Right cardiac atrium (tissue), 5 donors: ENCODE measurements around the gene DNAH8. TPM values are rescaled to one million over a fixed set of nuclear protein-coding genes. Genes with fewer than 3 reads are reported as not detected.

Experiments used
- ATAC-seq, 2 donors: fragments of 200-7000 bp; cut with Tn5 transposase; one replicate each; pipeline versions ENCODE4 v1.8.0 to v1.9.1; 2020; ENCODE audit warnings: moderate library complexity in 2 of 2, mild to moderate bottlenecking in 1 of 2
- DNase-seq, 3 donors: peaks; one replicate each; pipeline ENCODE4 v3.0.0-alpha.2; 2020
- H3K27ac ChIP-seq: one replicate; pipeline ENCODE4 v1.5.1; 2013; ENCODE audit warnings: mild to moderate bottlenecking, low read length, control low read depth, moderate library complexity
- H3K27me3 ChIP-seq: one replicate; pipeline ENCODE4 v1.6.1; 2013; ENCODE audit not compliant: control insufficient read depth, insufficient read depth
- H3K4me1 ChIP-seq: one replicate; pipeline ENCODE4 v1.6.1; 2013; ENCODE audit warnings: low read length; ENCODE audit not compliant: control insufficient read depth, insufficient read depth
- H3K4me3 ChIP-seq: one replicate; pipeline ENCODE4 v1.5.1; 2013; ENCODE audit warnings: low read length, control low read depth
- H3K9me3 ChIP-seq: one replicate; pipeline ENCODE4 v1.6.1; 2013; ENCODE audit warnings: low read length; ENCODE audit not compliant: control insufficient read depth
- WGBS: extraction: QIAGEN DNeasy Blood & Tissue Kit; methylation state at CpG from one replicate; pipeline ENCODE4 v1.1.7; 2013; 5-methylcytosine and 5-hydroxymethylcytosine counted together
- intact Hi-C, 4 donors: fragments of 100-400 bp; cut with DNase I; formaldehyde crosslinking; loops; one replicate each; pipeline versions ENCODE4 v1.11.0 to v1.14.0; 2022 to 2023
- polyA plus RNA-seq: library from polyadenylated mRNA; stranded (reverse); fragments of 200-250 nt; gene quantifications from one replicate; pipeline ENCODE4 v1.2.3, GENCODE V29; 2013
- total RNA-seq, 4 donors: library from RNA; stranded (reverse); fragmentation: NEBNext Ultra II Directional; extraction: Animal tissue kit (Norgen Biotek cat#: 25700); gene quantifications; one replicate each; pipeline ENCODE4 v1.2.1, GENCODE V29; 2021
- donor health status: healthy with polysubstance abuse.
- donor health status: DM: no; HTN: yes; CAD: no.
- donor health status: DM: no; HTN: no; CAD: no.
- donor health status: DM: no; HTN: yes; CAD: no; lungs with severe emphysema.
- donor health status: DM: yes; HTN: yes; CAD: no.

Gene DNAH8
- total and polyA plus RNA-seq, 5 donors = not detected

- no peaks in the 10 kb centered on the region for H3K4me1 ChIP-seq
- no peaks in the 10 kb centered on the region for H3K9me3 ChIP-seq
- no peak for DNase-seq
- intact Hi-C loops = no loop called here
- 70% methylated on average over 5 of the region's 5 CpGs for whole genome bisulfite sequencing
- no peak overlapping the region for H3K27ac ChIP-seq
- ATAC-seq = no peak
- H3K27me3 ChIP-seq = peaks cover 3% of the 10 kb centered on the region
- no peak overlapping the region for H3K4me3 ChIP-seq
These were observed 9.2 kb downstream of the DNAH8 start for GRCh38 chr6:38724343-38724742.

DNA sequence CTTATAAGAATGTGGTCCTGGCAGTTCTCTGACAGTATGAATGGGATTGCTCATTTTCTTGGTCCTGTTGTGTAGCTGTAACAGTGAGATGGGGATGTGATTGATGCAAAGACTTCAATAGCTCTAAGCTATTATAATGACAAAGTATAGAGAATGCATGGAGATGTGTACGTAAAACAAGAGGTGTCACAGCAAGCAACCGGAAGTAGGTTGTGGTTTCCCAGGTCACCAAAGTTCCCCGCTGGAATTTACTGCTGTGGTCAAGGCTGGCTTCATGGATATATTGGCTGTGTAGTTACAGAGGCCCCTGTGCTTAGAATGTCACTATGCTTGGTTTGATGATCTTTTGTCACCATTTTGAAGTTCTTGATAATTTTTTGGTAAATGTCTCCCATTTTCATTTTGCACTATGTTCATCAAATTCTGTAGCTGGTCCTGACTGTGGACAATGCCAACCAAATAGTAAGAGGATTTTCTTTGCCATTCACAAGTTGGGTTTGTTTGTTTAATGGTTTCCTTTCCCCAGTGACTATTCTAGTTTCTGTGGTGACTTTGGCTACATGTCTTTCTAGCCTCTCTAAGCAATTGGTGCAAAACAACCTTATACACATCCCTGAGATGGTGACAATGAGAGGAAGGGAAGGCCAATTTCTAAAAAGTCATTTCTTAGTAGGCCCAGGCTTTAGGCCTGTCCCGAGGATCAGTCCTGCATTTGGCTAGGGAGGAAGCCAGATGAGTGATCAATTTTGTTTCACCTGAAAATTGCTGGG, 10.5 kb downstream of the DNAH8 start:
- WGBS = 76% methylated on average over 4 of the region's 4 CpGs
- DNase-seq = no peak

GRCh38 chr6:38728203-38728602, 13.1 kb downstream of the DNAH8 start:
- intact Hi-C loops = no loop called here
- 90% methylated on average over 1 of the region's 1 CpG for WGBS
- ATAC-seq = no peak
- Histone ChIP-seq H3K27me3 (no peaks in the 10 kb centered on the region), H3K27ac (no peak overlapping the region), H3K4me1 (no peaks in the 10 kb centered on the region), H3K4me3 (no peak overlapping the region), H3K9me3 (no peaks in the 10 kb centered on the region)
- no peak for DNase-seq

More for the DNA sequence above, 10.5 kb downstream of the DNAH8 start:
- H3K9me3 ChIP-seq = no peaks in the 10 kb centered on the region
- H3K4me1 ChIP-seq = no peaks in the 10 kb centered on the region
- intact Hi-C loops = no loop called here
- ATAC-seq = no peak
- no peaks in the 10 kb centered on the region for H3K27me3 ChIP-seq
- no peak overlapping the region for H3K27ac ChIP-seq
- H3K4me3 ChIP-seq = no peak overlapping the region

DNA sequence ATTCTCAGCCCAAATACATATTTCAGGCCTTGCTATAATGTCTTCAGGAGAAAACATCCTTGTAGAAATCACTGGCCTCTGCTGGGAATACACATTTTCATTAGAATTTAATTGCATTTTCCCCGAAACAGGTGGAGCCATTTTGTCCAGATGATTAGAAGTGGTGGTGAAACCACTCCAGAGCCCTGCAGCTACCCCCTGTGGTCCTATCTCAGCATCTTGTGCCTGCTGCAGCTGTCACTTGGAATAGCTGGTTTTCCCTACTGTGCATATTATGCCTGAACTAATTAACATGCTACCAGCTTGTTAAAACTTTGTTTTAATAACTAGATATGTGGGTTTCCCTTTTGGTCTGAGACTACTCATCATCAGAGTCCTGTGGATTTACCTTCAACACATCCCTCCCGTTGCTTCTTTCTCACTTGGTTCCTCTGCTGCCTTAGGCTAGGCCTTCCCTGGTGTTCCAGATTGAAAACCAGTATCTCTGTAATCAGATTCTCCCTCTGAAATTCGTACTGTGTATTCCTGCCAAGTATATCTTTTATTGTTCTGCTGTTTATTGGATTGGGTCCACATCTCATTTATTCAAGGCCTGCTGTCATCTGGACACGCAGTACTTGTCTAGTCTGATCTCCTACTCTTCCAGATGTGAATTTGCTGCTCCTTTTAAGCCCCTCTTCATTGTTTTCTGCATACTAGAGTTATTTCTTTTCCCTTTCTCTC, 15.2 kb downstream of the DNAH8 start:
- no peaks in the 10 kb centered on the region for H3K4me1 ChIP-seq
- H3K27ac ChIP-seq = no peak overlapping the region
- DNase-seq = no peak
- ATAC-seq = no peak
- 61% methylated on average over 4 of the region's 4 CpGs for WGBS
- intact Hi-C loops = no loop called here
- H3K9me3 ChIP-seq = no peaks in the 10 kb centered on the region
- no peak overlapping the region for H3K4me3 ChIP-seq
- H3K27me3 ChIP-seq = no peaks in the 10 kb centered on the region

DNA sequence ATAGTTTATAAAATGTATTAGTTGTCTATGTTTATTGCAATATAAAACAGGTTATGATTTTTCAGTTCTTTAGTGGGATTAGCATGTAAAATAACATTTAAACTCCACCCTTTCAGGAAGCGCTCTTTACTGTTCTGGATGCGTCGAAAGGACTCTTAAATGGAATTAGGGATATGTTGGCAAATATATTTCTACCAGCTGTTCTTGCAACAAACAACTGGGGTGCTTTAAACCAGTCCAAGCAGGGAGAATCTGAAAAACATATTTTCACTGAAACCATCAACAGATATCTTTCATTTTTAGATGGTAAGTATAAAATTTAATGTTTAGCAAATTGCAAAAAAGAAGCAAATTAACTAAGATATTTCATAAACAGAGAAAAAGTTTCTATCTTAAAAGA, 21.8 kb downstream of the DNAH8 start:
- no peak for DNase-seq
- H3K4me1 ChIP-seq = no peaks in the 10 kb centered on the region
- H3K27me3 ChIP-seq = no peaks in the 10 kb centered on the region
- ATAC-seq = no peak
- WGBS = 63% methylated on average over 3 of the region's 3 CpGs
- no peak overlapping the region for H3K27ac ChIP-seq
- H3K4me3 ChIP-seq = no peak overlapping the region
- intact Hi-C loops = no loop called here
- no peaks in the 10 kb centered on the region for H3K9me3 ChIP-seq

DNA sequence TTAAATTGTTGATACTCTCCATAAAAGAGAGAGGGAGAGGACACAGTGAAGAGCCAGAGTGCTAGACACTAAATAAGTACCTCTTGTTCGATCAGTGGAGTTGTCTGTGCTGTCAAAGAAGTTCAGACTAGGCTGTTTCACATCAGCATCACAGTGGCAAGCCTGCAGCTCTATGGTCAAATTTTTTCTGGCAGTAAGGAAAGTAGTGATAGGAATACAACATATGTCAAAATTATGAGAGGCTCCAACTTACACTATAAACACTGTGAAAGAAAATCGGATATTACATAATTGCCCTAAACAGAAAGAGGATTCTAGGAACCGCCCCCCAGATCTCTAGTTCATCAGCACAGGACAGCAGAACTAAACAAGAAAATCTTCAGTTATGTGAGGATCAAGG, 23.1 kb downstream of the DNAH8 start:
- H3K9me3 ChIP-seq = no peaks in the 10 kb centered on the region
- DNase-seq (no peak), ATAC-seq (no peak)
- H3K27me3 ChIP-seq = no peaks in the 10 kb centered on the region
- 52% methylated on average over 3 of the region's 3 CpGs for WGBS
- H3K27ac ChIP-seq = no peak overlapping the region
- intact Hi-C loops = no loop called here
- no peaks in the 10 kb centered on the region for H3K4me1 ChIP-seq
- H3K4me3 ChIP-seq = no peak overlapping the region

DNA sequence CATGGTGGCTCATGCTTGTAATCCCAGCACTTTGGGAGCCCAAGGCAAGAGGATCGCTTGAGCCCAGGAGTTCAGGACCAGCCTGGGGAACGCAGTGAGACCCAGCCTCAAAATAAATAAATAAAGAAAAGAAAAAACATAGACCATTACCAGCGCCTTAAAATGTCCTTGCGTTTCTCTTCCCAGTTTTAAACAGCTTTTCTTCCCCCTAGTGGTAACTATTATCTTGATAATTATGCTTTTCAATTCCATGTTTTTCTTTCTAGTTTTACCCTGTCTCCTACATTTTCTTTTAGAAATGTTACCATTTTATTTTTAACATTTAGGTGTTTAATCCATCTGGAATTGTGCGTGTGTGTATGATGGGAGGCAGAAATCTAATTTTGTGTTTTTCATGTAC, 24.4 kb downstream of the DNAH8 start:
- intact Hi-C loops = no loop called here
- WGBS = 46% methylated on average over 5 of the region's 5 CpGs
- no peak for ATAC-seq
- DNase-seq = no peak
- Histone ChIP-seq H3K4me3 (no peak overlapping the region), H3K27ac (no peak overlapping the region), H3K27me3 (no peaks in the 10 kb centered on the region), H3K9me3 (no peaks in the 10 kb centered on the region), H3K4me1 (no peaks in the 10 kb centered on the region)

DNA sequence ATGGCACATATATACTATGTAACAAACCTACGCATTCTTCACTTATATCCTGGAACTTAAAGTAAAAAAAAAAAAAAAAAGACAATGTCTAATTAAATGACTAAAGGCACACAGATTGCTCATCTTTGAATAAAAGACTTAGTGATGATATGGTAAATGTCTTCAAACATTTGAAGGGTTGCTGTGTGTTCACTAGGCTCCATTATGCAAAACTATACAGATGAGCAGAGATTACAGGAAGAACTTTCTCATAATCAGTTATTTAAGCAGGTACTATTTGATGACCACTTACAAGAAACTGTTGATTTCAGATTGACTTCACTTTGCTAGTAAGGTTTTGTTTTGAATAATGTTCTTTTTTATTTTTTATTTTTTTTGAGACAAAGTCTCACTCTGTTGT, 34.4 kb downstream of the DNAH8 start:
- no peaks in the 10 kb centered on the region for H3K4me1 ChIP-seq
- H3K9me3 ChIP-seq = no peaks in the 10 kb centered on the region
- no peak for DNase-seq
- intact Hi-C loops = no loop called here
- no peak overlapping the region for H3K4me3 ChIP-seq
- H3K27me3 ChIP-seq = peaks cover 4% of the 10 kb centered on the region
- ATAC-seq = no peak
- no peak overlapping the region for H3K27ac ChIP-seq
- 100% methylated on average over 1 of the region's 1 CpG for WGBS

- no peak overlapping the region for H3K27ac ChIP-seq
- no peaks in the 10 kb centered on the region for H3K4me1 ChIP-seq
- ATAC-seq = no peak
- no peak overlapping the region for H3K4me3 ChIP-seq
- no peaks in the 10 kb centered on the region for H3K27me3 ChIP-seq
- H3K9me3 ChIP-seq = no peaks in the 10 kb centered on the region
- 50% methylated on average over 1 of the region's 1 CpG for WGBS
- no peak for DNase-seq
- intact Hi-C loops = no loop called here
These were observed 36.0 kb downstream of the DNAH8 start for GRCh38 chr6:38750968-38751615.

DNA sequence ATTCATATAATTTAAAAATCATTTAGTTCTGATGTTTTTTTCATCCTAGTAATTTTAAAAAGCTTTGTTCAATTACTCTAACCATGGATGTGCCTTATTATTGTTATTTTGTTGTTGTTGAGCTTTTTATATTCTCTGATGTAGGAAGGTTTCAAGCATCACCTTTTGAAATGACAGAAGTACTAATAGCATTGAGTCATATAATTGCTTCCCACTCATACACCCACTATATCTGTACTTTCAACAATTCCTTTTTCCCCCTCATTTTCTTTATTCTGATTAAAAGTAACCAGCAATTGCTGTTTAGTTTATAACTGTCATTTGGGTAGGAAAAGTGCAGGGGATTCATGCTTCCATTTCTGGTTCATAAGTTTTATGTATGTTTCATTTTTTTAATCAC, 38.6 kb downstream of the DNAH8 start:
- ATAC-seq (no peak), DNase-seq (no peak)
- intact Hi-C loops = no loop called here
- H3K27me3 ChIP-seq = no peaks in the 10 kb centered on the region
- H3K9me3 ChIP-seq = no peaks in the 10 kb centered on the region
- no peak overlapping the region for H3K27ac ChIP-seq
- H3K4me3 ChIP-seq = no peak overlapping the region
- H3K4me1 ChIP-seq = no peaks in the 10 kb centered on the region

- no peaks in the 10 kb centered on the region for H3K27me3 ChIP-seq
- DNase-seq (no peak), ATAC-seq (no peak)
- H3K4me1 ChIP-seq = no peaks in the 10 kb centered on the region
- WGBS = 55% methylated on average over 3 of the region's 3 CpGs
- no peak overlapping the region for H3K4me3 ChIP-seq
- intact Hi-C loops = no loop called here
- H3K9me3 ChIP-seq = no peaks in the 10 kb centered on the region
- no peak overlapping the region for H3K27ac ChIP-seq
These were observed 40.1 kb downstream of the DNAH8 start for GRCh38 chr6:38755207-38755606.
